ENCODE results near the gene ATP8A1.
"Not testable (repeated sequence)": the region's sequence is repeated elsewhere in the genome, so short reads cannot be mapped to it uniquely, and the experiment has no call there.

The ATP8A1 gene

DNA sequence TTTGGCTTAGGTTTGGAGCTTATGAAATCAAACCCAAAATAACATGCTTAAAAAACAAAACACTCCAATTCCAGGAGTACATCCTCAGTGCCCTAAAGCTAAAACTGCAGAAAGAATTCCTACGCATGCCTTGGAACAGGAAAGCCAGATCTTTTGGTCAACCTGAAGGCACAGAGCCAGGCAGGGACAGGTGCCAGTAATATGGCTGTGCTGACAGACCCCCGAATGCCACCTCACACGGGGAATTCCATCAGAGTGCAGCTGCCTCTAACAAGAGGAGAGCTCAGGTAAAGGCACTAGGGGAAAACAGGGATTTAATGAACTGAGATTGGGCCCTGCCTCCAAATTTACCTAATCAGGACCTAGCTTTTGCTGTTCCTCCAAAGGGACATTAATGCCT lies 182.5 kb downstream of the ATP8A1 start:
- DNase-seq (ENCODE audit: low read depth in 3 of 3, low spot score in 1 of 3): no peak

DNA sequence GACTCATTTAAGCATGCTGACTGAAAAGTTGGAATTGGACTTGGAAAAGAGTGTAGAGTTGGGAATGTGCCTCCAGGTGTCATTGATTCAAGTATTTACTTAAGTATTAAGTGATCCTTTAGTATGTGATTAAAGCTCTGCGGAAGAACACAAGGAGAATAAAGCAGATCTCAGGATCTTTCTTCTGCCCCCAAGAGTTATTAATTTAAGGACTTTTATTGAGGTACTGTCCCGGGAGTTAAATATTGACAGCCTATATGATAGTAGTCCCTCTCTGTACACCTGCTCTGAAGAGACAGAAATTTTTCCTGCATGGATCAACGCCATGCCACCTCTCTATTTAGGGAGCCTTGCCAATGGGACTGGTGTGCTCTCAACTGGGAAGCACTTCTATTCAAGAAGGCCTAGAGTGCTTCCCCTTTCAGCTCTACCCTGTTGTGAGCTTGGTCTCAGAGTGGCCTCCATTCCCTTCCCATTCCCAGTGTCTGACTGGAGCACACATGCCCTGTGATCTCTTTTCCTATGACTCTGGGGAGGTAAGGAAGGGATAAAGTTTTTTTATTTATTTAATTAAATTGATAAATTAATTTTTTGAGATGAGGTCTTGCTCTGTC lies 183.7 kb downstream of the ATP8A1 start:
- no peak for DNase-seq (ENCODE audit: low read depth in 3 of 3, low spot score in 1 of 3)

DNA sequence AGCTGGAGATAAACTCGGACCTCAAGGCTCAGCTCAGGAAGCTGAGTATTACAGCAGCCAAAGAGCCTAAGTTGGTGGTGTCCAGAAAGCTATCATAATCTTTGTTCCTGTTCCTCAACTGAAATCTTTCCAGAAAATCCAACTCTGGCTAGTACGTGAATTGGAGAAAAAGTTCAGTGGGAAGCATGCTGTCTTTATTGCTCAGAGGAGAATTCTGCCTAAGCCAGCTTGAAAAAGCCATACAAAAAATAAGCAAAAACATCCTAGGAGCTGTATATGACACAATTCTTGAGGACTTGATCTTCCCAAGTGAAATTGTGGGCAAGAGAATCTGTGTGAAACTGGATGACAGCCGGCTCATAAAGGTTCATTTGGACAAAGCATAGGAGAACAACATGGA lies 185.0 kb downstream of the ATP8A1 start:
- no peak for DNase-seq (ENCODE audit: low read depth in 3 of 3, low spot score in 1 of 3)

DNA sequence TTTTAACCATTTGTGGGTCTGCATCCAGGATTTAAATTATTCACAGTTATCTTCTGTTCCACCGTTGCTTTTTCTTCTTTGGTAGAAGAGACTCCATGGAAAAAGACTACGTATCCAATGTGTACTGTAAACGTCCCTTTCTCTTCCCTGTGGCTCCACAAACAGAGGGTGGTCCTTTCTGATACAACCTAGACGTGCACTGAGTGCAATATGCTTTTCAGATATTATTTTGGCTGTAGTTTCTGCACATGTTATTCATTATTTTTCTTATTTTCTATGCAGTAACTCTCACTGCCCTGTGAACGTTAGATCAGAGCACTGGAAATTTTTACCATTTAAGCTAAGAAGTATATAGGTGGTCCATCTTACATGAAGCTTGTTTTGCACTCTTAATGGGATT lies 186.9 kb downstream of the ATP8A1 start:
- DNase-seq (ENCODE audit: low read depth in 3 of 3, low spot score in 1 of 3): no peak

DNA sequence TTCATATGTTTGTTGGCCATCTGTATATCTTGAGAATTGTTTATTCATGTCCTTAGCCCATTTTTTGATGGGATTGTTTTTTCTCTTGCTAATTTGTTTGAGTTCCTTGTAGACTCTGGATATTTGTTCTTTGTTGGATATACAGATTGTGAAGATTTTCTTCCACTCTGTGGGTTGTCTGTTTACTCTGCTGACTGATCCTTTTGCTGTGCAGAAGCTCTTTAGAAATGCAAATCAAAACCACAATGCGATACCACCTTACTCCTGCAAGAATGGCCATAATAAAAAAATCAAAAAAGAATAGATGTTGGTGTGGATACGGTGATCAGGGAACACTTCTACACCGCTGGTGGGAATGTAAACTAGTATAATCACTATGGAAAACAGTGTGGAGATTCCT lies 189.1 kb downstream of the ATP8A1 start:
- not testable (repeated sequence) for DNase-seq (ENCODE audit: low read depth in 3 of 3, low spot score in 1 of 3)

DNA sequence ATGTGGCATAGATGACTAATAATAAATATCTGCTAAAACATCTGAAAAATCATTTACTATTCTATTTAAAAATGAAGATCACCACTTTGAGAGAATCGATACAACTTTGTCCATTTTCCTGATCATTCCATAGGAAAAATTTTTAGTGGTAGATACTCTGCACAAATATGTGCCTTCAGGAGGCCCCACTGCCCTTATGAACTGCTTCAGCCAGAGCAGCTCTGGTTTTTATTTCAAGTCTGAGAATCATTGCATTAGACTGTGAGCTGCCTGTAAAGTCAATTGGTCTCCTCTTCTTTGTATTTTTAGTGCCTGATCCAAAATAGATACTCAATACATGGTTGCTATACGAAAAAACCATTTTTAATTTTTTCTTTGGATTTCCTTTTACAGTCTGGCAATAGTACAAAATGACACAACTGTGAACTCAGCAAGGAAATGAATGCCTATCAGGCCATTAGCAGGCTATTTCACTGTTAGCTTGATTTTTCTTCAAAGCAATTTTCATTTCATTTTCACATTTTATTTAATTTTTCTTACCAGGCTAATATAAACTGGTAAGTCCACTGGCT lies 190.5 kb downstream of the ATP8A1 start:
- no peak for DNase-seq (ENCODE audit: low read depth in 3 of 3, low spot score in 1 of 3)

DNA sequence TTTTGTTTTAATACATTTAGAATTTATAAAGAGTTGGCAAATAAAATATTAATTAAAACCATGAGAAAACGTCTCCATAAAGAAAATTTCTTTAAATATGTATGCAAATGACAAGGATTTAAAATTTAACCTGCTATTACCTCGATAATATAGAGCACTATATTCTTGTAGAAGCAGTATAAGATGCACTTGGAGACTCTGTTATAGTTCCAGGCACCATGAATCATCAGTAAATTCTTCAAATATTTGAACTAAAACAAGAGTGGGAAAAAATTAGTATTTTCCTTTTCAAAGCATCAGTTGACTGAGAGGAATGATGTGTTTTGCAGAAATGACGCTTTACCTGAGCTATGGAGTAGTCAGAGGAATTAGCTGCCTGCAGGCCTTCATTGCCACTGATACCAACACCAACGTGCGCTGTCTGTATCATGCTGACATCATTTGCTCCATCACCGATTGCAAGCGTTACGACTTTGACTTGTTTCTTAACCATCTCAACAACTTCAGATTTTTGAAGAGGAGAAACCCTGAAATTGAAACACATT lies 192.3 kb downstream of the ATP8A1 start:
- no peak for DNase-seq (ENCODE audit: low read depth in 3 of 3, low spot score in 1 of 3)

DNA sequence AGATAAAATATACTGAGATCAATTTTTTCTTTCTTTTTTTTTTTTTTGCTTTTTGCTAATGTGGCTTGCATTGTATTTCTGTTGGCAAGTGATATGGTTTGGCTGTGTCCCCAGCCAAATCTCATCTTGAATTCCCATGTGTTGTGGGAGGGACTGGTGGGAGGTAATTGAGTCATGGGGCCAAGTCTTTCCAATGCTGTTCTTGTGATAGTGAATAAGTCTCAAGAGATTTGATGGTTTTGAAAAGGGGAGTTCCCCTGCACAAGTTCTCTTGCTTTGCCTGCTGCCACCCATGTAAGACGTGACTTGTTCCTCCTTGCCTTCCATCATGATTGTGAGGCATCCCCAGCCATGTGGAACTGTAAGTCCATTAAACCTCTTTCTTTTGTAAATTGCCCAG lies 195.7 kb downstream of the ATP8A1 start:
- not testable (repeated sequence) for DNase-seq (ENCODE audit: low read depth in 3 of 3, low spot score in 1 of 3)

DNA sequence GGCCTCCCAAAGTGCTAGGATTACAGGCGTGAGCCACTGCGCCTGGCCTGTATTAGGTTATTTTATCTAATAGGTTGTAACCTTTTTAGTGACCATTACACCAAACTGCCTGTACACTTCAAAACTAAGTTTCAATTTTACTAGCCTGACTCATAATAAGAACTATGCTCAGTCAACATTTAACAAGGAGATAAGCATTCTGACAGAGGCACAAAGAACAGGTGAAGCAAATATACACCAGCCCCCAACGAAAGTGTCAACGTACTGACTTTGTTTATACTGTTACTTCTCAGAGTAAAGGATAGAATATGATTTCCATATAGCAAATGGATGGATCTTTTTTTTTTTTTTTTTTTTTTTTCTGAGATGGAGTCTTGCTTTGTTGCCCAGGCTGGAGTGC lies 196.9 kb downstream of the ATP8A1 start:
- DNase-seq (ENCODE audit: low read depth in 3 of 3, low spot score in 1 of 3): no peak

DNA sequence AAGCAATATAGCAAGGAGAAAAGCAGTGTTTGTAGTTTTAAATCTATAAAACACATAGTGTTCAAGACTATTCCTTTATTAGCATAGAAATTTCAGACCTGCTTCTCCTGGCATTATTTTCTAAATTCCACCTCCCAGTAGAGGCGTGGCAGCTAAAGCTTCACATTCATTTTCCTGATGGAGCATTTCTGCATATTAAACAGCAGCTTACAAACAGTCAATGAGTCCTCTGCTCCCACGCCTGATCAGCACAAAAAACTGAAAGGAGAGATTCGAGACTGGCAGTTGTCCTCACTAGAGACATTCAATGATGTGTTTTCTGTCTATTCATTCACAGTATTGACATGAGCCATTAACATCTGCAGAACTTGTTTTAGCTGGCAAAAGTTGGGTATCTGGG lies 198.2 kb downstream of the ATP8A1 start:
- DNase-seq (ENCODE audit: low read depth in 3 of 3, low spot score in 1 of 3): no peak

DNA sequence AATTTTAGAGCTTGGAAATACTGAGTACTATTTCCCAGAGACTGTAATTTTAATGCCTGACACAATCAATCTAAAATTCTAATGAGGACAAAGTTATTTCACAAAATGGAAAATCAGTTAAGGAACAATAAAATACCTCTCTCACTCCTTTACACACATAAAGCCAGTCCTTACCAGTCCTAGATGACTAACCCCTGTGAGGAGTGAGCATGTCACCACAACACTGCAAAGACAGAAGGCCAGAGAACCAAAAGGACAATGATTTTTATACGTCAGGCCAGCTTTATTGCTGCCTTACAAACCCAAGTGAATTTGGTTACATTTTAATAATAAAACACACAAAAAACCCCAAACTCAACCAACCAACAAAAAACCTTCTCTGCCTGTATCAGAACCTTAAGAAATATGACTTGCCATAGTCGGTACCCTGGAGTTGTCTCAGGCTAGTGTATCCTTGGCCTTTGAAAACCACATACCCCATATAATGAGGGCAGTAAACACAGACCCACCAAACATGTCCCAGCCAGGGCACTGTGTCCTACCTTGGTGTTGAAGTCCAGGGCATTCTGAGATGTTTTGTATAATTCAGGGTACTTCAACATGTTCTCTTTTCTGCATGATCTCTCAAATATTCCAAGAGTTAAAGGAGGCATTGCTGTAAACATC lies 202.0 kb downstream of the ATP8A1 start:
- DNase-seq (ENCODE audit: low read depth in 3 of 3, low spot score in 1 of 3): no peak

DNA sequence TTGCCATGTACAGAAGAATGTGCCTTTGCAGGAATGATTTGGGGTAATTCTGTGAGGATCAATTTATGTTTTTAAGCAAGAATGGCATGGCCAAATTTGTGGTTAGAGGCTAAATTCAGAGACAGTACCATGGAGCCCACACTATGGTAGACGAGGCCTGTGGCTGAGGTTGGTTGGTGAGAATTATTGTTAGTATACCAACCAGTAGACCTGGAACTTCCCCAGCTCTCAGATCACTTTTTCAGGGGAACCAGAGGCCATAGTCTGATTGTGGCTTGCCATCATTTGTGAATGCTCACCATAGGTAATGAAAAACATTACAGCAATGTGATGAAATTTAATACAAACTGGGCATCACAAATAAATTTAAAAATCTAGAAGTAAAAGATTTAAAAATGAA lies 203.3 kb downstream of the ATP8A1 start:
- no peak for DNase-seq (ENCODE audit: low read depth in 3 of 3, low spot score in 1 of 3)

DNA sequence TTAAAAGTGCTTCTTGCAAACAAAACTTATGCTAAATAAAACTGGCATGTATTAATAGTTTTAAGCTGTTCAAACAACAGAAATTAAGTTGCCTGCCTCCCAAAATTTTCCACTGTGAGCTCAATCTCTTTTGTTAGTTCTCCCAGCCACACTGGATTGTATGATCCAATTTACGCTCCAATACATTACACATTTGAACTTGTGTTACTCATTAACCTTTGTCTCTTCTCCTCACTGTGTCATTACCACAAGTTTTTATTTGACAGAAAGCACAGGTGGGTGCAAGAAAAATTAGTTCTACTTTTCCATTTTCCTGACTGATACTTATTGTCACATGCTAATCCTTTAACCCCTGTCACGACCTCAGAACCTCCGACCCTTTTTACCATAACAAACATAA lies 204.1 kb downstream of the ATP8A1 start:
- no peak for DNase-seq (ENCODE audit: low read depth in 3 of 3, low spot score in 1 of 3)

DNA sequence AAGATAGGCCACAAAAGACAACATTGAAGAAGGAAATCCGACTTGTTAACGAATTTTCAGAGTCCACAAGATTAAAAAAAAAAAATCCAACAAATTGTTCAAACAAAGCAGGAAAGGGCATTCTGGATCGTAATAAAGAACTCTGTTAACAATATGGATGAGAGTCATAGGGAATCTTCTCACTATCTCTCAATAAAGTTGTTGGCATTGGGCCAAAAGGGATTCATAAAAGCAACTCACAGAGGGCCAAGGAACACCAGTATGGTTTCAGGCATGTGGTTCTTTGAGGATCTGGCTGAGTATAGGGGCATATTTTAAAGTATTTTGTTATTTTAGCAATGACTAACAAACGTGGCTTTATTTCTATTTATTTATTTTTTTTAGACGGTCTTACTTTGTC lies 210.1 kb downstream of the ATP8A1 start:
- no peak for DNase-seq (ENCODE audit: low read depth in 3 of 3, low spot score in 1 of 3)

DNA sequence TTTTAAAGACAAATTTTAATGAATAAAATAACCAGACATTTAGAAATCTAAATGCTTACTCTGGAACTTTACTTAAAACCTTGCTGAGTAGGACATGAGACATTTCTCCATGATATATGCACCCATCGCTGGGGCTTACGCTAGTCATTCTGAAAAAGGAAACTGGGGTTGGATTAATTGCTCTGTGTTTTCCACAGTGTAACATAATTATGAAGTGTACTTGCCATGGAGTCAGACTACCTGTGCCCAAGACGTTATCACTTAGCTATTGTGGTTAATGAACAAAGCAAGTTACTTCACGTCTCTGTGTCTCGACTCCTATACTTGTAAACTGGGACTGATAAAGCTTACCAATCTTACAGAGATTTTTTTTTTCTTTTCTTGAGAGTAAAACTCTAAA lies 211.9 kb downstream of the ATP8A1 start:
- DNase-seq (ENCODE audit: low read depth in 3 of 3, low spot score in 1 of 3): no peak

DNA sequence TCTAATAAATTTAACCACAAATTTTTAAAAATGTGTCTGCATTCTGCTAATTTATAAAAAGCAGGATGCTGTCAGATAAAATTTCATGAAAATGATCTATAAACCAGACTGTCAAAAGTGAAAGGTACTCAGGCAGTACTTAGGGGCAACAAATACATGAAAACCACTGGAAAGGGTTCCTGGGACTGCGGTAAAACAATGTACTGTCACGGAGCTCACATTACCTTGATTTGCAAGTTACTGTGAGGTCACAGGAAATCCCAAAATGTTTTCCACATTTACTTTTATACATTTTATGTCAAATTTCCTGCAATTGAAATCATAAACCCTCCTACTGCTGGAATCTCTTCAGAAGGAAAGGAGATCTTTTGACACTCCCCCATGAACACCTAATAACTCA lies 214.3 kb downstream of the ATP8A1 start:
- DNase-seq (ENCODE audit: low read depth in 3 of 3, low spot score in 1 of 3): no peak

DNA sequence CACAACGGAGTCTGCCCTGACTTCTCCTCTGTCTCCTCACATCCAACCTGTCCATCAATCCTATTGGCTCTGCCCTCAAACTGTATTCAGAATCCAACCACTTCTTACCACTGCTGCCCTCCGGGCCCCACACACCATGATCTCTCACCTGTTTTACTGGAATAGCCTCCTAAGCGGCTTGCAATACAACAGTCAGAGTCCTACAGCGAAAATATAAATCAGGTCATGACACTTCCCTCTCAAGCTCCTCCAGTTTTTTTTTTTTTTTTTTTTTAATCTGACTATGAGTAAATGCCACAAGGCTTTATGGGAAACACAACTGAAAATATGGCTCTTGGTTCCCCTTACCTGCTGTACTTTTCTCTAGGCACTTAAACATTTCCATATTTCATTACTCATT lies 216.8 kb downstream of the ATP8A1 start:
- no peak for DNase-seq (ENCODE audit: low read depth in 3 of 3, low spot score in 1 of 3)

DNA sequence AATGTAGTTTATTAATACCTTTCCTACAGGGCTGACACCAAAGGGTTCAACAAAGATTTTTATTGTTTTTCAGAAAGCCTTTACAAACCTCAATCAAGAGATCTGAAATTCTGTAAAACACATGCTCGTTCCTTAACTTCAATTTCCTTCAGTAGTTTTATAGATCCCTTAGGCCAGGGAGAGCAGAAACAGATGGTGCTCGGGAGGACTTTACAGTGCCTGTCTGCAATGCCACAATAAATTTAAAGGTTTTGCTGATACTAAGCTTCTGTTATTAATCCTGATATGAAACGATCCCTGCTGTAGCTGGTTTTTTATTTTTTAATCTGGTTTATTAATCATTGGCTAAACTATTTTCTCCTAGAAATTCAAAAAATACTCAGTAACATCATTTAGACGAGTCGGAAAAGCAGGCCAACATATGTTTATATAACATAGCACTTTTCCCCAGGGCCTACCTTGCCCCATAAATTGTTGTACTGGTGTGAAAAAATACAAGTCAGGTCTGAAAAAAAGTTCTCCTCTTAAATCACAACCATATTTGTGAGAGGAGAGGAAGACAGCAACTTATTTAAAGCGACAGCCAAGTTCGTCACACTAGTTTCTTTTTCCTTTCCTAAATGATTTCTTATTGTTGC lies 219.9 kb downstream of the ATP8A1 start:
- DNase-seq (ENCODE audit: low read depth in 3 of 3, low spot score in 1 of 3): no peak

DNA sequence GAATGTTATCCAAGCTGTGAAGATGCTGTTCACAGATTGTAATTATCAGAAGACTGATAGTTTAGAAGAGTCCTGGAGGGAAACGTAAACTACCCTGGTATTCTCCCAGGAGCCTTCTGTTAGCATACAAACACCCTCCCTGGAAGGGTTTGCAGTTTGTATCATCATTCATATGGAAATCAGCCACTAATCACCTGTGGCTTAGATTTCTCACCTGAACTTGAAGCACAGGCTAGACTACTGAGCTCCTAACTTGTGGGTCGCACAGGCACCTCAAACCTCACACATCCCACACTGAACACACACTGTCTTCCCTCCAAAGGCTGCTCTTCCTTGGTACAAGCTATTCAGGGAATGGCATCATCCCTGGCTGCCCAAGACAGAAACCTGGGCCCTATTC lies 228.9 kb downstream of the ATP8A1 start:
- DNase-seq (ENCODE audit: low read depth in 3 of 3, low spot score in 1 of 3): no peak

DNA sequence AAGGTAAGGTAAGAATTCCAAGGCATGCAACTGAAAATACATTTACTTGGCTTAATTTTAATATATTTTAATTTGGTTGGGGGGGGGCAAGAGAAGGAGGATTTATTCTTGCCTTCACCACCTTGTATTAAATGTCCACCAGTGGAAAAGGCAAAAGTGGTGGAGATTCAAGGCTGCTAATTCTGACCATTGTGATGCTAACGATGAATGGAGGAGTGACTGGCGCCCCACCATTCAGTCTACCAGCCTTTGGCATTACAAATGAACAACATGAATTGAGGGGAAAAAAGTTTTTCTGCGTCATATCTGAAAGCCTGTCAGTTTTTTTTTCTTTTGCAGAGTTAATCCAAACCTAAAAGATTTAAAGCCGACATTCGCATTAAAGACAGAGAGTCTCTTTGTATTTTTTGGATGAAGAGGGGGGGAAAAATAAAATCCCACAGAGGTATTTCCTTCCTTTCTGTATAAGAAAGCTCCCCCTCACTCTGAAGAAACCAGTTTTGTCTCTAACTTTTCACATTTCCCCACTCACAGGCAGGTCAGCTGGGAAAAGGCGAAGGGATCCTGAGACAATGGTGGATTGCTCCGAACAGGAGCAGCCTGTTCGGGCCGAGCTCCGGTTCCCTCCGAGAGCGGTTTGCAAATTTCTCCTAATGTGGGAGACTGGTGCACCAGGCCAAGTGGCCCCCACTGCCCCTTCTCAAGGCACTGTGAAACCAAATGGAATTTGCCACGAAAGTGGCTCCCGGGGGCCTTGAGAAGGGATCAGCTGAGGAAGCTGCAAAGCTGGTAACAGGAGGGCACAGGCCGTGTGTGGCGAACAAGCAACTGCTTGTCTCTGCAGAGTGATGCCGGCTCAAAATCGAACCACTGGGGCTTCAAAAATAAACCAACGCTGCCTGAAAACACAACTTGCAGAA lies 231.5 kb downstream of the ATP8A1 start:
- no peak for DNase-seq (ENCODE audit: low read depth in 3 of 3, low spot score in 1 of 3)

DNA sequence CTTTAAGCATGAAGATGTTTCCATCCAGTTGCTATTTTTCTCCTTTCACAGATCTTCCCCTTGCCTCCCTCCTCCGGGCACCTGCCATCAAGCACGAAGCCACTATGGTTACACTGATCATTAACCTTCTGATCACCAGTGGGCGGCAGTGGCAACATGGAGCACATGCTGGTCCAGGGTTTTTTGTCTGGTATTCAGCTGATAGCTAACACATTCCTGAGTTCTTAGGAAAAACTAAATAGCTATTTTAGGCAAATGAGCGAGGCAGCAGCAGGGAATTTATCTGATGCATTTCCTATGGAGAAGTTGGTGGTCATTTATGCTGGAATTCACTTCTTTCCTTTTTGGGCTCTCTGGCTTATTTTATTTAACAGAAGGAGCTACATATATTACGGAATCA lies 236.8 kb downstream of the ATP8A1 start:
- no peak for DNase-seq (ENCODE audit: low read depth in 3 of 3, low spot score in 1 of 3)

All from stimulated activated CD4-positive, alpha-beta T cell treated with anti-CD3 and anti-CD28 coated beads, TNF-alpha, amount 100 ng/mL, for 1 hour (primary cell).